ENCODE data around the gene COX7A1. TPM values are rescaled to one million over a fixed set of nuclear protein-coding genes. Genes with fewer than 3 reads are reported as not detected.
"Not testable (repeated sequence)": the region's sequence is repeated elsewhere in the genome, so short reads cannot be mapped to it uniquely, and the experiment has no call there.

The COX7A1 gene
- polyA plus RNA-seq, 5 donors: 25.5 to 78.0 (median 37.3) TPM

- DNase-seq: no peak
These were observed 2.4 kb downstream of the COX7A1 start for GRCh38 chr19:36149673-36150406.

- DNase-seq: no peak
These were observed 7.6 kb downstream of the COX7A1 start for GRCh38 chr19:36144624-36145023.

GRCh38 chr19:36142496-36142895 is 9.8 kb downstream of the COX7A1 start:
- DNase-seq: no peak

GRCh38 chr19:36142046-36142445 is 10.2 kb downstream of the COX7A1 start:
- no peak for DNase-seq

GRCh38 chr19:36141039-36141927 is 11.0 kb downstream of the COX7A1 start:
- peak; percentile 58 to 76 for DNase-seq

- DNase-seq: peak; percentile 42 to 50
These were observed 11.8 kb downstream of the COX7A1 start for GRCh38 chr19:36140304-36141038.

GRCh38 chr19:36139473-36140303 is 12.6 kb downstream of the COX7A1 start, which contains the start of gene CAPNS1:
TSS of gene CAPNS1 (plus strand) at chr19:36140066. CDS start at chr19:36141012, 946 bp downstream.
- peak; percentile 98 for DNase-seq

- no peak for DNase-seq
These were observed 13.2 kb downstream of the COX7A1 start for GRCh38 chr19:36139120-36139472.

GRCh38 chr19:36136964-36137686 is 15.1 kb downstream of the COX7A1 start:
- DNase-seq: no peak

- DNase-seq: not testable (repeated sequence)
These were observed 17.4 kb downstream of the COX7A1 start for GRCh38 chr19:36134867-36135266.

GRCh38 chr19:36131221-36131620 is 21.0 kb downstream of the COX7A1 start:
- DNase-seq: not testable (repeated sequence)

GRCh38 chr19:36128392-36128736 is 23.9 kb downstream of the COX7A1 start:
- no peak for DNase-seq

- no peak for DNase-seq
These were observed 26.7 kb downstream of the COX7A1 start for GRCh38 chr19:36125557-36125956.

- no peak for DNase-seq
These were observed 30.6 kb downstream of the COX7A1 start for GRCh38 chr19:36121486-36122124.

- no peak for DNase-seq
These were observed 31.3 kb downstream of the COX7A1 start for GRCh38 chr19:36120984-36121358.

GRCh38 chr19:36120092-36120983 is 31.9 kb downstream of the COX7A1 start:
- no peak for DNase-seq

GRCh38 chr19:36116344-36116637 is 36.0 kb downstream of the COX7A1 start:
- no peak for DNase-seq

GRCh38 chr19:36115453-36116343 is 36.5 kb downstream of the COX7A1 start, which contains the start of gene TBCB:
TSS of gene TBCB (plus strand) at chr19:36115468. CDS start at chr19:36115561, 93 bp downstream.
- no peak for DNase-seq

All from right lung (tissue), 5 donors.